Kidney (tissue), 14 donors: Measurements from ENCODE around the gene RNF144B. TPM values are rescaled to one million over a fixed set of nuclear protein-coding genes. Genes with fewer than 3 reads are reported as not detected.

Experiments
- DNase-seq, 5 donors: peaks; one replicate each; pipeline ENCODE4 v3.0.0-alpha.2; 2013 to 2020
- FAIRE-seq: peaks from 2 replicates; lab custom pipeline; 2012; peaks lifted over from hg19 to GRCh38; lab: Jason Lieb, UNC
- H3K27ac ChIP-seq, 2 donors: one replicate each; pipeline ENCODE4 v1.7.0; 2013; ENCODE audit warnings: low read depth in 2 of 2, low read length in 2 of 2, inconsistent platforms in 1 of 2
- H3K27me3 ChIP-seq: one replicate; pipeline ENCODE4 v1.7.1; 2013; ENCODE audit warnings: low read length, inconsistent platforms; ENCODE audit not compliant: control insufficient read depth, insufficient read depth
- H3K36me3 ChIP-seq, 3 donors: one replicate each; pipeline versions ENCODE4 v1.7.0 to v1.7.1; 2013; ENCODE audit warnings: low read length in 3 of 3, control low read depth in 1 of 3, inconsistent platforms in 1 of 3; ENCODE audit not compliant: insufficient read depth in 3 of 3, control insufficient read depth in 2 of 3
- H3K4me1 ChIP-seq, 3 donors: one replicate each; pipeline versions ENCODE4 v1.7.0 to v1.7.1; 2013; ENCODE audit warnings: low read length in 3 of 3, inconsistent platforms in 1 of 3, low read depth in 1 of 3; ENCODE audit not compliant: control insufficient read depth in 2 of 3, insufficient read depth in 2 of 3
- H3K4me3 ChIP-seq, 3 donors: one replicate each; pipeline versions ENCODE4 v1.7.0 to v1.8.1; 2013; ENCODE audit warnings: low read length in 3 of 3, control low read depth in 1 of 3, inconsistent platforms in 1 of 3
- H3K9ac ChIP-seq, 3 donors: one replicate each; pipeline versions ENCODE4 v1.7.0 to v1.7.1; 2013; ENCODE audit warnings: low read length in 3 of 3, control low read depth in 1 of 3, inconsistent platforms in 1 of 3
- H3K9me3 ChIP-seq, 3 donors: one replicate each; pipeline versions ENCODE4 v1.7.0 to v1.7.1; 2013; ENCODE audit warnings: low read length in 3 of 3, control low read depth in 1 of 3, inconsistent platforms in 1 of 3; ENCODE audit not compliant: control insufficient read depth in 2 of 3, insufficient read depth in 1 of 3
- CTCF ChIP-seq: IDR thresholded peaks from 3 replicates; pipeline ENCODE4 v1.5.1; 2012; ENCODE audit warnings: mild to moderate bottlenecking, moderate library complexity, borderline replicate concordance; ENCODE audit not compliant: insufficient read depth; ENCODE audit errors: extremely low read depth
- intact Hi-C: fragments of 100-400 bp; cut with DNase I; formaldehyde crosslinking; loops from one replicate; pipeline ENCODE4 v1.11.1; 2022
- polyA plus RNA-seq: library from polyadenylated mRNA; stranded (reverse); fragments of 350-450 nt; fragmentation: Illumina TruSeq; extraction: RNeasy Lipid Tissue Mini Kit (QIAGEN cat#74804); gene quantifications from one replicate; pipeline ENCODE4 v1.2.3, GENCODE V29; 2014; ENCODE audit warnings: low read depth, low replicate concordance; ENCODE audit not compliant: insufficient read depth
- total RNA-seq: library from RNA; stranded (reverse); fragmentation: NEBNext Ultra II Directional; extraction: Animal tissue kit (Norgen Biotek cat#: 25700); gene quantifications from one replicate; pipeline ENCODE4 v1.2.1, GENCODE V29; 2021
- donor health status: control.
- donor health status: control.
- donor health status: control.
- donor health status: control.
- donor health status: control.
- donor health status: DM: yes; HTN: yes; CAD: no.
- donor health status: Normal renal cell carcinoma (clear cell type).

RNF144B gene
- total and polyA plus RNA-seq, 2 donors from 2014 or later, result 9.4 to 153 TPM

- no peak for FAIRE-seq
- no peaks in the 10 kb centered on the region for H3K36me3 ChIP-seq
- no peak for DNase-seq
- H3K9me3 ChIP-seq, result no peaks in the 10 kb centered on the region
- no peak overlapping the region for H3K4me3 ChIP-seq
- no peak for TF ChIP-seq CTCF
- intact Hi-C loops, result no loop called here
- H3K4me1 ChIP-seq, result peaks cover 0 to 18% (median 8%) of the 10 kb centered on the region in 3 donors
- no peak overlapping the region for H3K9ac ChIP-seq
- no peak overlapping the region for H3K27ac ChIP-seq
- H3K27me3 ChIP-seq, result no peaks in the 10 kb centered on the region
These were observed 102.2 kb downstream of the RNF144B start for GRCh38 chr6:18489335-18489734.

DNA sequence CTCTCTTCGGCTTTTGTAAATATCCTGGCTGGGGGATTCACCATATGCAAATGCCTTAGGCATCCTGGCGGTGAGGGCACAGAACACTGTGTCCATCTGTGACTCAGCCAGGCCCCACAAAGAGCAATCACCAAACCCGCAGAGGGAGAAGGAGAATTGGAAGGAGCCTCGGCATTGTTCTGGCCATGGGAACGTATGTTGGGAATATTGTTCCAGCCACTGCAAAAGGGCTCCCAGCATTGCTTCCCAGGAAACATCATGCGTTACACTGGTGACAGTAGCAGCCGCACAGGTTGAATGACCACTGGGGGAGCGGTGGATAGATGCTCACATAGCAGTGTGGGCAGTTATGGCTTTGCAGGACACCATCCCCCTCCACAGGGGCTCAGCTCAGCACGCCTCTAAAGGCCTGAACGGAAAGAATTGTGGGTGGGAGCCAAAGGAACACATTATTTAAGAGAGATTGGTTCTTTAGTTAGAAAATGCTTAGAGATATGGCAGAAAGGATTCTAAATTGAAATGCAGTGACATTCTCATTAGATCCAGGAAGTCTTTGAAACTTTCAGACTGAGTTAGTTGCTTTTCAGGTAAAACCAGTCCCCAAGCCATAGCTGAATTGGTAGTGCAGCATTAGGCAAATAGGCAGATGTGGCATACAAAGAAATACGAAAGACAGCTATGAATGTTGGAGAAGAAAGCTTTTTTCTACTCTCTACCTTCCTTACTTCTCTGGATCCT is 104.3 kb downstream of the RNF144B start:
- H3K4me3 ChIP-seq, result no peak overlapping the region
- no peaks in the 10 kb centered on the region for H3K36me3 ChIP-seq
- no peak overlapping the region for H3K9ac ChIP-seq
- intact Hi-C loops, result no loop called here
- DNase-seq (peak in 4 of 5 donors; percentile 38 to 70 (median 57)), FAIRE-seq (no peak)
- no peak overlapping the region for H3K27ac ChIP-seq
- peaks cover 0 to 29% (median 8%) of the 10 kb centered on the region in 3 donors for H3K4me1 ChIP-seq
- no peak for TF ChIP-seq CTCF
- no peaks in the 10 kb centered on the region for H3K9me3 ChIP-seq
- H3K27me3 ChIP-seq, result no peaks in the 10 kb centered on the region

GRCh38 chr6:18492972-18493371 is 105.8 kb downstream of the RNF144B start:
- DNase-seq, result peak in 2 of 5 donors; percentile 71 to 79
- intact Hi-C loops, result no loop called here
- H3K9me3 ChIP-seq, result no peaks in the 10 kb centered on the region
- no peaks in the 10 kb centered on the region for H3K27me3 ChIP-seq
- no peaks in the 10 kb centered on the region for H3K36me3 ChIP-seq
- H3K9ac ChIP-seq, result no peak overlapping the region
- H3K4me1 ChIP-seq, result peaks cover 0 to 29% (median 8%) of the 10 kb centered on the region in 3 donors
- TF ChIP-seq CTCF, result no peak
- FAIRE-seq, result no peak
- H3K27ac ChIP-seq, result peak overlapping the region; percentile 3 to 39
- no peak overlapping the region for H3K4me3 ChIP-seq
